OCI-LY7 (cell line): ENCODE measurements around the gene TTC6. TPM values are rescaled to one million over a fixed set of nuclear protein-coding genes. Genes with fewer than 3 reads are reported as not detected.

Experiments used
- BruUV-seq: library from RNA; stranded (reverse); fragments of 400-500 nt; replicated peaks from 2 replicates; lab custom pipeline; 2021; lab: Mats Ljungman, UMichigan
- CTCF ChIA-PET: fragments of 300-600 bp; sonication (Branson Sonifier 250); formaldehyde crosslinking; loops from one replicate; lab custom pipeline; 2022; ENCODE audit warnings: antibody characterized with exemption; ENCODE audit not compliant: unreplicated experiment; lab: Charles Lee
- POLR2A ChIA-PET: fragments of 300-600 bp; sonication (Branson Sonifier 250); formaldehyde crosslinking; loops from one replicate; lab custom pipeline; 2022; ENCODE audit warnings: antibody characterized with exemption; lab: Charles Lee
- DNase-seq: peaks from one replicate; pipeline ENCODE4 v3.0.0-alpha.2; 2015; ENCODE audit warnings: low spot score
- H2AFZ ChIP-seq: fragments of 200-600 bp; sonication (generic), shearing (Covaris generic); 2 replicates; pipeline ENCODE4 v1.6.1; 2014; ENCODE audit warnings: mild to moderate bottlenecking, antibody characterized with exemption, low read length, moderate library complexity
- H3K27ac ChIP-seq: fragments of 200-600 bp; sonication (generic); 2 replicates; pipeline ENCODE4 v1.5.1; 2014; ENCODE audit warnings: mixed run types, low read depth, mild to moderate bottlenecking, moderate library complexity, low read length, inconsistent platforms; ENCODE audit not compliant: poor library complexity, severe bottlenecking
- H3K36me3 ChIP-seq: fragments of 200-600 bp; sonication (generic); 2 replicates; pipeline ENCODE4 v1.6.1; 2014; ENCODE audit warnings: mild to moderate bottlenecking, antibody characterized with exemption, low read length, moderate library complexity, mixed read lengths; ENCODE audit not compliant: insufficient read depth
- H3K4me1 ChIP-seq: fragments of 200-600 bp; sonication (generic); 2 replicates; pipeline ENCODE4 v1.5.1; 2014; ENCODE audit warnings: mild to moderate bottlenecking, low read length; ENCODE audit not compliant: insufficient read depth, poor library complexity, severe bottlenecking
- H3K4me2 ChIP-seq: fragments of 200-600 bp; sonication (generic); 2 replicates; pipeline ENCODE4 v1.6.1; 2014; ENCODE audit warnings: mild to moderate bottlenecking, low read length
- H3K4me3 ChIP-seq: fragments of 200-600 bp; sonication (generic); 2 replicates; pipeline ENCODE4 v1.5.1; 2014; ENCODE audit warnings: mild to moderate bottlenecking, low read depth, low read length; ENCODE audit not compliant: poor library complexity, severe bottlenecking
- H3K79me2 ChIP-seq: fragments of 200-600 bp; sonication (generic); 2 replicates; pipeline ENCODE4 v1.6.1; 2016; ENCODE audit warnings: low read depth, mild to moderate bottlenecking, low read length, moderate library complexity, mixed read lengths; ENCODE audit not compliant: insufficient read depth
- H3K9me2 ChIP-seq: fragments of 200-600 bp; sonication (generic); 2 replicates; pipeline ENCODE4 v1.6.1; 2016; ENCODE audit warnings: mild to moderate bottlenecking, low read length, mixed read lengths; ENCODE audit not compliant: insufficient read depth
- H3K9me3 ChIP-seq: fragments of 200-600 bp; sonication (generic); 2 replicates; pipeline ENCODE4 v1.6.1; 2014; ENCODE audit warnings: mild to moderate bottlenecking, mixed run types, low read length, mixed read lengths
- H4K20me1 ChIP-seq: fragments of 200-600 bp; sonication (generic); 2 replicates; pipeline ENCODE4 v1.6.1; 2014; ENCODE audit warnings: mild to moderate bottlenecking, antibody characterized with exemption, low read length, moderate library complexity, mixed read lengths; ENCODE audit not compliant: insufficient read depth
- EZH2phosphoT487 ChIP-seq: fragments of 200-600 bp; sonication (generic); IDR thresholded peaks from 2 replicates; pipeline ENCODE4 v1.6.1; 2018; ENCODE audit warnings: low read depth, borderline replicate concordance, mild to moderate bottlenecking, mixed run types, antibody characterized with exemption, low read length, moderate library complexity, mixed read lengths
- intact Hi-C: fragments of 100-400 bp; cut with micrococcal nuclease; formaldehyde crosslinking; loops from one replicate; pipeline ENCODE4 v1.10.0; 2022; ENCODE audit not compliant: unreplicated experiment
- total RNA-seq, 2 experiments: library from RNA; depleted of rRNA in 1 of 2; stranded (reverse); fragments of >200 nt in 1 of 2; shearing (Covaris generic) in 1 of 2; gene quantifications; 2 replicates each; pipeline ENCODE4 v1.2.3, GENCODE V29; 2014 to 2022
- TF ChIP-seq, protein P1 (sequence below): fragments of 200-600 bp; sonication (generic); conservative IDR thresholded peaks from 2 replicates; pipeline ENCODE4 v1.5.1; 2014; ENCODE audit warnings: mild to moderate bottlenecking, antibody characterized with exemption, low read length, moderate library complexity, mixed read lengths

TTC6 gene
- total RNA-seq, 2 experiments from 2014 or later: not detected

DNA sequence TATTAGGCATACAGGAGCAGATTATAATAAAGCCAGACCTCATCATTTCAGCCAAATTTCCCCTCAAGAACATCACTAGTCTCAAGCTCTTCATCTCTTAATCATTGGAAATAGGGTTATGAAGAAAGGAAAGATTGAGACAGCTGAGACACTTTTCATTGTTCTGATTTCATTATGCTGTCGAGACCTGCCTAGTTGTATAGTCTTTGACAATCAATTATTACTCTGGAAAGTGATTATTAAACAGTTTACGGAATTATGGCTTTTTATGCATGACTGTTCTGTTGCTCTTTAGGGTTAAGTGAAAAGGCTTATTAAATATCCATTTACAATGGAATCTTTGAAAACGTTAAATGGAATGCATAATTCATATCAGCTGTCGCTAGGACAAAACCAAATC lies 48.3 kb downstream of the TTC6 start:
- no peaks in the 10 kb centered on the region for H3K9me2 ChIP-seq
- H3K4me3 ChIP-seq: no peak overlapping the region
- no peaks in the 10 kb centered on the region for H3K36me3 ChIP-seq
- intact Hi-C loops: no loop called here
- no peaks in the 10 kb centered on the region for H3K4me1 ChIP-seq
- ChIA-PET POLR2A (interaction anchor here (1.2 kb wide), 1 partner anchor 16 kb away, joined by 4 read pairs; no protein-coding TSS in a partner anchor), CTCF (no interaction called here)
- TF ChIP-seq, protein P1, sequence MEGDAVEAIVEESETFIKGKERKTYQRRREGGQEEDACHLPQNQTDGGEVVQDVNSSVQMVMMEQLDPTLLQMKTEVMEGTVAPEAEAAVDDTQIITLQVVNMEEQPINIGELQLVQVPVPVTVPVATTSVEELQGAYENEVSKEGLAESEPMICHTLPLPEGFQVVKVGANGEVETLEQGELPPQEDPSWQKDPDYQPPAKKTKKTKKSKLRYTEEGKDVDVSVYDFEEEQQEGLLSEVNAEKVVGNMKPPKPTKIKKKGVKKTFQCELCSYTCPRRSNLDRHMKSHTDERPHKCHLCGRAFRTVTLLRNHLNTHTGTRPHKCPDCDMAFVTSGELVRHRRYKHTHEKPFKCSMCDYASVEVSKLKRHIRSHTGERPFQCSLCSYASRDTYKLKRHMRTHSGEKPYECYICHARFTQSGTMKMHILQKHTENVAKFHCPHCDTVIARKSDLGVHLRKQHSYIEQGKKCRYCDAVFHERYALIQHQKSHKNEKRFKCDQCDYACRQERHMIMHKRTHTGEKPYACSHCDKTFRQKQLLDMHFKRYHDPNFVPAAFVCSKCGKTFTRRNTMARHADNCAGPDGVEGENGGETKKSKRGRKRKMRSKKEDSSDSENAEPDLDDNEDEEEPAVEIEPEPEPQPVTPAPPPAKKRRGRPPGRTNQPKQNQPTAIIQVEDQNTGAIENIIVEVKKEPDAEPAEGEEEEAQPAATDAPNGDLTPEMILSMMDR: no peak
- TF ChIP-seq EZH2phosphoT487: no peak
- no peaks in the 10 kb centered on the region for H3K79me2 ChIP-seq
- BruUV-seq: no TSS peak
- H3K4me2 ChIP-seq: no peak overlapping the region
- no peak overlapping the region for H2AFZ ChIP-seq
- H4K20me1 ChIP-seq: no peaks in the 10 kb centered on the region
- H3K9me3 ChIP-seq: no peaks in the 10 kb centered on the region
- H3K27ac ChIP-seq: no peak overlapping the region
- DNase-seq: no peak

Other genes starting within 250 kb of the TTC6 start
- gene FOXA1, start 380 bp upstream of the TTC6 start, total RNA-seq (2014; rRNA removed; shearing (Covaris generic)): not detected in 2 replicates
- not detected in 2 replicates for gene FOXA1, start 380 bp upstream of the TTC6 start, total RNA-seq (2022)